PFSK-1 (cell line): Measurements from ENCODE around the gene CLTA.

Source experiments
- FOXP2 ChIP-seq: optimal IDR thresholded peaks from 2 replicates; pipeline ENCODE3; 2011; ENCODE audit warnings: borderline replicate concordance, control low read depth, inconsistent platforms; ENCODE audit not compliant: insufficient read depth; ENCODE audit errors: extremely low read length, extremely low read depth
- POLR2AphosphoS5 ChIP-seq: IDR thresholded peaks from 2 replicates; pipeline ENCODE4 v1.6.1; 2012; ENCODE audit warnings: low read depth, mild to moderate bottlenecking, control low read depth, low read length, moderate library complexity
- SIN3A ChIP-seq: IDR thresholded peaks from 2 replicates; pipeline ENCODE4 v1.6.1; 2012; ENCODE audit warnings: mild to moderate bottlenecking, low read length, moderate library complexity, borderline replicate concordance; ENCODE audit not compliant: insufficient read depth
- TAF1 ChIP-seq: IDR thresholded peaks from 2 replicates; pipeline ENCODE4 v1.6.1; 2012; ENCODE audit warnings: low read length, control low read depth, borderline replicate concordance; ENCODE audit not compliant: insufficient read depth
- TF ChIP-seq, protein P1 (sequence below), 2 experiments: IDR thresholded peaks; 2 replicates each; pipeline versions ENCODE4 v1.6.1 to v1.8.0; 2011 to 2012; ENCODE audit warnings: low read depth in 2 of 2, low read length in 2 of 2, control low read depth in 1 of 2, inconsistent platforms in 1 of 2, mild to moderate bottlenecking in 1 of 2, moderate library complexity in 1 of 2; ENCODE audit not compliant: insufficient read depth in 1 of 2

DNA sequence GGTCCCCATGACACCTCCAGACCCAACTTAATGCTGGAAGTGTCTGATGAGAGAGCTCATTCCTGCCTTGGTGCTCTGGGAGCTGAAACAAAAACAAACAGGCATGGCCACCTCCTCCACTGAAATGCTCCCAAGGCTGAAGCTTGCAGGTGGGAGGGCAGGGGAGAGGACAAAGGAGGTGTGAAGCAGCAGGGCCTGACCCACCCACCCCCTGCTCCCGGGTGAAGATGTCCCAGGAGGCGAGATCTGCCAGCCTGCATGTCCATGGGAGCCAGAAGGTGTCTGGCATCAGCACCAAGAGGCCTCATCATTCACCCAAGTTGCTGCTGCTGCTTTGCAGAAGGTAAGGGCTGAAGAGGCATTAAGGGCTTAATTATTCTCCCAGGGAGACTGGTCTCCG lies 25.7 kb upstream of the CLTA start:
- TF ChIP-seq POLR2AphosphoS5 (no peak), SIN3A (no peak), TAF1 (no peak), FOXP2 (no peak)
- TF ChIP-seq, protein P1, sequence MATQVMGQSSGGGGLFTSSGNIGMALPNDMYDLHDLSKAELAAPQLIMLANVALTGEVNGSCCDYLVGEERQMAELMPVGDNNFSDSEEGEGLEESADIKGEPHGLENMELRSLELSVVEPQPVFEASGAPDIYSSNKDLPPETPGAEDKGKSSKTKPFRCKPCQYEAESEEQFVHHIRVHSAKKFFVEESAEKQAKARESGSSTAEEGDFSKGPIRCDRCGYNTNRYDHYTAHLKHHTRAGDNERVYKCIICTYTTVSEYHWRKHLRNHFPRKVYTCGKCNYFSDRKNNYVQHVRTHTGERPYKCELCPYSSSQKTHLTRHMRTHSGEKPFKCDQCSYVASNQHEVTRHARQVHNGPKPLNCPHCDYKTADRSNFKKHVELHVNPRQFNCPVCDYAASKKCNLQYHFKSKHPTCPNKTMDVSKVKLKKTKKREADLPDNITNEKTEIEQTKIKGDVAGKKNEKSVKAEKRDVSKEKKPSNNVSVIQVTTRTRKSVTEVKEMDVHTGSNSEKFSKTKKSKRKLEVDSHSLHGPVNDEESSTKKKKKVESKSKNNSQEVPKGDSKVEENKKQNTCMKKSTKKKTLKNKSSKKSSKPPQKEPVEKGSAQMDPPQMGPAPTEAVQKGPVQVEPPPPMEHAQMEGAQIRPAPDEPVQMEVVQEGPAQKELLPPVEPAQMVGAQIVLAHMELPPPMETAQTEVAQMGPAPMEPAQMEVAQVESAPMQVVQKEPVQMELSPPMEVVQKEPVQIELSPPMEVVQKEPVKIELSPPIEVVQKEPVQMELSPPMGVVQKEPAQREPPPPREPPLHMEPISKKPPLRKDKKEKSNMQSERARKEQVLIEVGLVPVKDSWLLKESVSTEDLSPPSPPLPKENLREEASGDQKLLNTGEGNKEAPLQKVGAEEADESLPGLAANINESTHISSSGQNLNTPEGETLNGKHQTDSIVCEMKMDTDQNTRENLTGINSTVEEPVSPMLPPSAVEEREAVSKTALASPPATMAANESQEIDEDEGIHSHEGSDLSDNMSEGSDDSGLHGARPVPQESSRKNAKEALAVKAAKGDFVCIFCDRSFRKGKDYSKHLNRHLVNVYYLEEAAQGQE (IDR thresholded peaks at IDR 0.05; ENCODE audit: insufficient read depth in 1 of 2, low read depth in 2 of 2, low read length in 2 of 2): no peak
